OCI-LY1 (cell line): ENCODE data around the gene CPVL.

Experiments used
- H2AFZ ChIP-seq: fragments of 200-600 bp; sonication (generic), shearing (Covaris generic); 2 replicates; pipeline ENCODE4 v1.6.0; 2014; ENCODE audit warnings: antibody characterized with exemption, mild to moderate bottlenecking, low read length
- H3F3A ChIP-seq: fragments of 200-600 bp; sonication (generic), shearing (Covaris generic); 2 replicates; pipeline ENCODE4 v1.6.0; 2014; ENCODE audit warnings: mild to moderate bottlenecking, antibody characterized with exemption, low read length, moderate library complexity; ENCODE audit not compliant: insufficient read depth
- H3K27ac ChIP-seq: fragments of 200-600 bp; sonication (generic); 2 replicates; pipeline ENCODE4 v1.5.1; 2014; ENCODE audit warnings: low read length, mixed run types, mild to moderate bottlenecking, low read depth; ENCODE audit not compliant: poor library complexity, severe bottlenecking
- H3K27me3 ChIP-seq: fragments of 200-600 bp; sonication (generic); 2 replicates; pipeline ENCODE4 v1.6.0; 2014; ENCODE audit warnings: antibody characterized with exemption, mild to moderate bottlenecking, low read length, moderate library complexity; ENCODE audit not compliant: insufficient read depth
- H3K36me3 ChIP-seq: fragments of 200-600 bp; sonication (generic); 2 replicates; pipeline ENCODE4 v1.6.1; 2014; ENCODE audit warnings: mild to moderate bottlenecking, antibody characterized with exemption, low read length, moderate library complexity, mixed read lengths; ENCODE audit not compliant: insufficient read depth
- H3K4me1 ChIP-seq: fragments of 200-600 bp; sonication (generic); 2 replicates; pipeline ENCODE4 v1.5.1; 2014; ENCODE audit warnings: mild to moderate bottlenecking, low read length, moderate library complexity; ENCODE audit not compliant: insufficient read depth, severe bottlenecking
- H3K4me2 ChIP-seq: fragments of 200-600 bp; sonication (generic), shearing (Covaris generic); 2 replicates; pipeline ENCODE4 v1.6.1; 2014; ENCODE audit warnings: low read length
- H3K4me3 ChIP-seq: fragments of 200-600 bp; sonication (generic); 2 replicates; pipeline ENCODE4 v1.5.1; 2014; ENCODE audit warnings: low read length, low read depth, mild to moderate bottlenecking, mixed read lengths; ENCODE audit not compliant: poor library complexity, severe bottlenecking
- H3K79me2 ChIP-seq: fragments of 200-600 bp; shearing (Covaris generic); 2 replicates; pipeline ENCODE4 v1.6.1; 2016; ENCODE audit warnings: mixed run types, low read length, mixed read lengths; ENCODE audit not compliant: insufficient read depth
- H3K9ac ChIP-seq: fragments of 200-600 bp; sonication (generic), shearing (Covaris generic); 2 replicates; pipeline ENCODE4 v1.6.1; 2014; ENCODE audit warnings: mild to moderate bottlenecking, low read length, mixed read lengths
- H3K9me2 ChIP-seq: fragments of 200-600 bp; sonication (generic), shearing (Covaris generic); 2 replicates; pipeline ENCODE4 v1.6.1; 2014; ENCODE audit warnings: low read depth, mild to moderate bottlenecking, low read length, mixed read lengths
- H3K9me3 ChIP-seq: fragments of 200-600 bp; shearing (Covaris generic); 2 replicates; pipeline ENCODE4 v1.6.1; 2014; ENCODE audit warnings: low read length, mixed read lengths
- H4K20me1 ChIP-seq: fragments of 200-600 bp; sonication (generic), shearing (Covaris generic); 2 replicates; pipeline ENCODE4 v1.6.0; 2016; ENCODE audit warnings: mild to moderate bottlenecking, low read length; ENCODE audit not compliant: insufficient read depth
- CTCF ChIP-seq: fragments of 200-600 bp; sonication (generic), shearing (Covaris generic); IDR thresholded peaks from 2 replicates; pipeline ENCODE4 v1.5.1; 2017; ENCODE audit warnings: mild to moderate bottlenecking, antibody characterized with exemption, low read length, moderate library complexity, mixed read lengths
- EZH2 ChIP-seq: fragments of 200-600 bp; sonication (generic), shearing (Covaris generic); IDR thresholded peaks from 2 replicates; pipeline ENCODE4 v1.8.0; 2017; ENCODE audit warnings: borderline replicate concordance, mixed run types, mild to moderate bottlenecking, antibody characterized with exemption, low read length, moderate library complexity, mixed read lengths

CPVL gene

DNA sequence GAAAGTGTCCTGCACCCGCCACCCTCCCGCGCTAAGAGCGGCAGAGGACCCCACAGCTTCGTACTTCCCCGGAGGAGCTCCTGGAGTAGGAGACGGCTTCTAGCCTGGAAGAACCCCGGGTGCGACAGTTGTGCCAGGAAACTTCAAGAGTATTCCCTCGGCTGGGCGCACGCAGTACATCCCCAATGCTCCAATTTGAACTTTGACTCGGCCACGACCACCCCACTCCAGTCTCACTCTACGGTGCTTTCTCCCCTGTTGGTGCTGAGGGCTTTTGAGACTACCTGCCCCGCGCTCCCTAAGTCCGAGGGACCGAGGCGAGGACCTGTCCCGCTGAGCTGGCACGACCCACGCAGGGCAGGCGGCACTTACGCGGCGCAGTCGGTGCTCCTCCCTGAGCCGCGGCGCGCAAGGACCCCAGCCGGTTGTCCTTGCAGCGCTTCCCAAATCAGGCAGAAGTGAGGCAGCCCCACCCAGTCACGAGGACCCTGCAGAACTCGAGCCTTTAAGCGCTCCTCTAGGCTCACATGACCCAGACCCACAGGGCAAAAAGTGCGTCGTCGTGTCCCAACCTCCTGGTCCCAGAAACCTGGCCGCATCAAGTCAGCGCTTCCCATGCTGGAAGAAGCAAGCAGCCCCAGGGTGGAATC is at the start of gene CPVL:
Gene CPVL, minus strand, starts transcription at position 481 of the 650 bp plus-strand sequence. CDS start 25,476 bp downstream, outside the sequence.
- no peaks in the 10 kb centered on the region; the same call in 1 of the 2 replicates for H3K27me3 ChIP-seq
- no peak for TF ChIP-seq EZH2
- TF ChIP-seq CTCF: no peak
- H3F3A ChIP-seq: no peaks in the 10 kb centered on the region
- no peaks in the 10 kb centered on the region for H3K4me1 ChIP-seq
- H3K36me3 ChIP-seq: no peaks in the 10 kb centered on the region
- H3K9me3 ChIP-seq: no peaks in the 10 kb centered on the region
- H3K4me2 ChIP-seq: no peak within 1 kb of the TSS
- H4K20me1 ChIP-seq: no peaks in the 10 kb centered on the region
- H3K4me3 ChIP-seq: no peak within 1 kb of the TSS
- no peaks in the 10 kb centered on the region for H3K9me2 ChIP-seq
- no peak within 1 kb of the TSS for H2AFZ ChIP-seq
- no peak within 1 kb of the TSS for H3K27ac ChIP-seq
- no peaks in the 10 kb centered on the region for H3K79me2 ChIP-seq
- H3K9ac ChIP-seq: no peak within 1 kb of the TSS

- H3K27me3 ChIP-seq: peaks cover 6% of the 10 kb centered on the region; the same call in 1 of the 2 replicates
- no peak within 1 kb of the TSS for H3K27ac ChIP-seq
- no peaks in the 10 kb centered on the region for H4K20me1 ChIP-seq
- no peak within 1 kb of the TSS for H2AFZ ChIP-seq
- H3K9me2 ChIP-seq: no peaks in the 10 kb centered on the region
- H3K9me3 ChIP-seq: no peaks in the 10 kb centered on the region
- TF ChIP-seq CTCF (no peak), EZH2 (no peak)
- no peaks in the 10 kb centered on the region for H3K79me2 ChIP-seq
- 0 out of 2 replicates have a peak within 1 kb of the TSS, but pooled peaks have one; percentile 11 for H3K4me2 ChIP-seq
- no peak within 1 kb of the TSS for H3K9ac ChIP-seq
- H3K4me3 ChIP-seq: no peak within 1 kb of the TSS
- H3K4me1 ChIP-seq: no peaks in the 10 kb centered on the region
- H3K36me3 ChIP-seq: no peaks in the 10 kb centered on the region
- no peaks in the 10 kb centered on the region for H3F3A ChIP-seq
Measured at GRCh38 chr7:29194594-29195427, 48.5 kb upstream of the CPVL start, which contains the start of gene CHN2. TSS of gene CHN2 (plus strand) at chr7:29194775.

GRCh38 chr7:29194206-29194593 is 47.9 kb upstream of the CPVL start:
- Histone ChIP-seq H3K27ac (no peak overlapping the region), H3K4me2 (no peak overlapping the region), H2AFZ (no peak overlapping the region), H3K36me3 (no peaks in the 10 kb centered on the region), H3F3A (no peaks in the 10 kb centered on the region), H4K20me1 (no peaks in the 10 kb centered on the region), H3K4me3 (no peak overlapping the region), H3K27me3 (peaks cover 6% of the 10 kb centered on the region; the same call in 1 of the 2 replicates), H3K9me3 (no peaks in the 10 kb centered on the region), H3K9me2 (no peaks in the 10 kb centered on the region), H3K79me2 (no peaks in the 10 kb centered on the region), H3K9ac (no peak overlapping the region), H3K4me1 (no peaks in the 10 kb centered on the region)
- TF ChIP-seq CTCF (no peak), EZH2 (no peak)
